Sigmoid colon (tissue), 4 donors: ENCODE measurements around the gene NHS.

Source experiments
- CTCF ChIP-seq, 4 experiments: fragments of 450-650 bp in 3 of 4; fragments of 200-600 bp in 1 of 4; IDR thresholded peaks; one replicate each; pipeline ENCODE4 v1.5.1; 2016 to 2019; ENCODE audit warnings: antibody characterized with exemption in 4 of 4, mild to moderate bottlenecking in 3 of 4, moderate library complexity in 2 of 4
- POLR2AphosphoS5 ChIP-seq, 4 donors: sonication (generic); formaldehyde crosslinking; IDR thresholded peaks; one replicate each; pipeline ENCODE4 v1.6.1; 2017; ENCODE audit warnings: antibody characterized with exemption in 4 of 4

DNA sequence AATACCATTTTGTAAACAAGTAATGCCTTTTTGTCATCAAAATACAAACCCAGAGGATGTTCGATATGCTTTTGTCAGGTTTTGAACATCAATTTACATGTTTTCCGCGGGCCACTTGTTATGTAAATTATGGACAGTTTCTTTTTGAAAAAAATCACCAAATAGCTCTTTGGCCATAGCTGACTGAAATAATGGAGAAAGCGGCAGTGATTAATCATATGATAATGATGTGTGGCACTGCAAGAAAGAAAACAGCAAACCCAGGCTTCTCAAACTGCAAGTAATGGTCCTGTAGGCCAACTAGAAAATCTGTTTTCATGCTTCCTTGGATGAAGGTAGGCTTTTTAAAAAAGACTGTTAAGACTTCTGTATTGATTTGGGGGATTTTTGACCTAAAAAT lies 346.7 kb downstream of the NHS start:
- TF ChIP-seq POLR2AphosphoS5 (IDR thresholded peaks at IDR 0.05), result no peak
- no peak for TF ChIP-seq CTCF (IDR thresholded peaks at IDR 0.05)
